CD14-positive monocyte (primary cell): Measurements from ENCODE around the gene SLC40A1. TPM values are rescaled to one million over a fixed set of nuclear protein-coding genes. Genes with fewer than 3 reads are reported as not detected.

ENCODE experiments used
- DNase-seq, 3 donors: peaks; one replicate each; pipeline ENCODE4 v3.0.0-alpha.2; 2011 to 2022
- H2AFZ ChIP-seq: 2 replicates; pipeline ENCODE4 v1.6.0; 2012; ENCODE audit warnings: mild to moderate bottlenecking, low read depth, low read length, inconsistent platforms; ENCODE audit not compliant: insufficient read depth, poor library complexity, severe bottlenecking
- H3K27ac ChIP-seq, 2 donors: 1 replicate in 1 of 2; 2 replicates in 1 of 2; pipeline ENCODE4 v1.5.1; 2012 to 2013; ENCODE audit warnings: low read length in 2 of 2, control low read depth in 1 of 2, inconsistent platforms in 1 of 2, low read depth in 1 of 2, mild to moderate bottlenecking in 1 of 2
- H3K27me3 ChIP-seq, 2 donors: one replicate each; pipeline versions ENCODE4 v1.6.0 to v1.6.1; 2011 to 2013; ENCODE audit warnings: low read length in 2 of 2; ENCODE audit not compliant: control insufficient read depth in 2 of 2, insufficient read depth in 2 of 2
- H3K36me3 ChIP-seq, 2 donors: replicated peaks in 1 of 2; 1 replicate in 1 of 2; 2 replicates in 1 of 2; pipeline versions ENCODE4 v1.5.1 to v1.6.1; 2012 to 2013; ENCODE audit warnings: low read length in 2 of 2, control low read depth in 1 of 2, inconsistent platforms in 1 of 2, mild to moderate bottlenecking in 1 of 2; ENCODE audit not compliant: insufficient read depth in 2 of 2, control insufficient read depth in 1 of 2
- H3K4me1 ChIP-seq, 2 donors: 1 replicate in 1 of 2; 2 replicates in 1 of 2; pipeline versions ENCODE4 v1.5.1 to v1.6.1; 2012 to 2013; ENCODE audit warnings: low read length in 2 of 2, control low read depth in 1 of 2, inconsistent platforms in 1 of 2, mild to moderate bottlenecking in 1 of 2, moderate library complexity in 1 of 2; ENCODE audit not compliant: insufficient read depth in 2 of 2, control insufficient read depth in 1 of 2
- H3K4me2 ChIP-seq: replicated peaks from 2 replicates; pipeline ENCODE3; 2012; ENCODE audit warnings: low read length, moderate library complexity, mild to moderate bottlenecking; ENCODE audit not compliant: poor library complexity, severe bottlenecking; ENCODE audit errors: extremely low read depth
- H3K4me3 ChIP-seq, 3 experiments: fragments of 200-600 bp in 1 of 3; sonication (generic) in 1 of 3; replicated peaks in 1 of 3; 1 replicate in 2 of 3; 2 replicates in 1 of 3; pipeline ENCODE4 v1.5.1; 2011 to 2013; ENCODE audit warnings: low read length in 3 of 3, mild to moderate bottlenecking in 3 of 3, control low read depth in 2 of 3, low read depth in 2 of 3, inconsistent platforms in 1 of 3, moderate library complexity in 1 of 3
- H3K79me2 ChIP-seq: 2 replicates; pipeline ENCODE4 v1.6.0; 2012; ENCODE audit warnings: mild to moderate bottlenecking, control low read depth, inconsistent platforms, low read length, moderate library complexity; ENCODE audit not compliant: insufficient read depth
- H3K9ac ChIP-seq: 2 replicates; pipeline ENCODE4 v1.6.0; 2017; ENCODE audit warnings: low read length, mild to moderate bottlenecking; ENCODE audit not compliant: insufficient read depth, poor library complexity, severe bottlenecking
- H3K9me3 ChIP-seq, 2 donors: replicated peaks in 1 of 2; 1 replicate in 1 of 2; 2 replicates in 1 of 2; pipeline versions ENCODE4 v1.5.1 to v1.6.1; 2012 to 2013; ENCODE audit warnings: low read length in 2 of 2, control low read depth in 1 of 2; ENCODE audit not compliant: control insufficient read depth in 1 of 2, insufficient read depth in 1 of 2
- H4K20me1 ChIP-seq: 2 replicates; pipeline ENCODE4 v1.6.0; 2012; ENCODE audit warnings: mild to moderate bottlenecking, low read length, control low read depth, moderate library complexity; ENCODE audit not compliant: insufficient read depth
- H3K27ac Mint-ChIP-seq, 7 donors: one replicate each; pipeline ENCODE4 v1.8.0; 2020; ENCODE audit warnings: mild to moderate bottlenecking in 7 of 7, mixed read lengths in 7 of 7, moderate library complexity in 6 of 7, inconsistent platforms in 2 of 7
- H3K27me3 Mint-ChIP-seq, 3 donors: one replicate each; pipeline ENCODE4 v1.8.0; 2021 to 2022; ENCODE audit warnings: low read depth in 3 of 3, mild to moderate bottlenecking in 3 of 3, mixed read lengths in 3 of 3, moderate library complexity in 3 of 3, inconsistent platforms in 1 of 3
- H3K36me3 Mint-ChIP-seq, 2 donors: one replicate each; pipeline ENCODE4 v1.8.0; 2020; ENCODE audit warnings: mixed read lengths in 2 of 2, inconsistent platforms in 1 of 2, mild to moderate bottlenecking in 1 of 2
- H3K4me1 Mint-ChIP-seq: one replicate; pipeline ENCODE4 v1.8.0; 2020; ENCODE audit warnings: mild to moderate bottlenecking, mixed read lengths
- H3K4me3 Mint-ChIP-seq, 2 donors: one replicate each; pipeline ENCODE4 v1.8.0; 2020; ENCODE audit warnings: mild to moderate bottlenecking in 2 of 2, mixed read lengths in 2 of 2, moderate library complexity in 1 of 2
- H3K9me3 Mint-ChIP-seq, 7 donors: one replicate each; pipeline ENCODE4 v1.8.0; 2020 to 2022; ENCODE audit warnings: mixed read lengths in 7 of 7, mild to moderate bottlenecking in 6 of 7, moderate library complexity in 6 of 7, inconsistent platforms in 2 of 7
- CTCF ChIP-seq: fragments of 200-600 bp; IDR thresholded peaks from one replicate; pipeline ENCODE4 v1.8.0; 2022; ENCODE audit warnings: antibody characterized with exemption, mild to moderate bottlenecking
- WGBS: methylation state at CpG from one replicate; pipeline ENCODE4 v1.1.5; 2013; ENCODE audit warnings: missing lambda C conversion rate; ENCODE audit not compliant: insufficient coverage; 5-methylcytosine and 5-hydroxymethylcytosine counted together
- intact Hi-C, 2 donors: fragments of 100-400 bp; cut with micrococcal nuclease; formaldehyde crosslinking; loops; one replicate each; pipeline versions ENCODE4 v1.15.0 to v1.15.1; 2023
- polyA plus RNA-seq, 3 donors: library from polyadenylated mRNA; depleted of rRNA in 1 of 3; unstranded in 2 of 3; stranded (reverse) in 1 of 3; fragments of 300-500 nt in 2 of 3; fragments of >200 nt in 1 of 3; fragmentation: Illumina TruSeq in 2 of 3; gene quantifications; 1 replicate in 2 of 3; 2 replicates in 1 of 3; pipeline ENCODE4 v1.2.3, GENCODE V29; 2012 to 2021

Gene SLC40A1
- polyA plus RNA-seq, 3 donors = 7.9 to 91.6 (median 90.4) TPM

DNA sequence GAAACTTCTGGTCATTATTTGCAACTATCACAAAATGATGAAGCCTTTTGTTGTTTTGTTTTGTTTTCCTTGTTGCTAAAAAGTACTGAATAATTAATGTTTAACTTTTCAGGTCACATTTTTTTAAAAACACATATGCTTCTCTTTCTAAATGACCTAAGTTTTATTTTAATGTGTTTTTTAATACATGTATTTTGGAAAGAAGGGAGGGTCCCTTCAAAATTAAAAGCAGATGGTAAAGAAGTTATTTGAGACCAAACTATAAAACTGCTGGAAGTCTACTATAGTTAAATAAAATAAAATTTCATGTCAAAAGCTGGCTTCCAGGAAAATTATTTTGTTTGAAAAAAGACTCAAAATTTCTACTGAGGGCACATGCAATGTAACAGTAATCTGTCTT, 41.2 kb upstream of the SLC40A1 start:
- no peak for DNase-seq
- no peak overlapping the region for H3K27ac Mint-ChIP-seq
- H3K27me3 Mint-ChIP-seq = peaks cover 0 to 2% (median 0%) of the 10 kb centered on the region in 3 donors
- intact Hi-C loops = no loop called here
- Histone ChIP-seq H3K27me3 (no peaks in the 10 kb centered on the region), H3K4me1 (no peaks in the 10 kb centered on the region), H2AFZ (no peak overlapping the region), H3K4me2 (no peak overlapping the region), H4K20me1 (no peaks in the 10 kb centered on the region), H3K27ac (no peak overlapping the region), H3K79me2 (no peaks in the 10 kb centered on the region), H3K4me3 (no peak overlapping the region), H3K9me3 (no peaks in the 10 kb centered on the region), H3K36me3 (no peaks in the 10 kb centered on the region), H3K9ac (no peak overlapping the region)
- H3K4me3 Mint-ChIP-seq = no peak overlapping the region
- no peak for TF ChIP-seq CTCF
- no peaks in the 10 kb centered on the region for H3K9me3 Mint-ChIP-seq
- H3K4me1 Mint-ChIP-seq = peaks cover 2% of the 10 kb centered on the region
- no peaks in the 10 kb centered on the region for H3K36me3 Mint-ChIP-seq

DNA sequence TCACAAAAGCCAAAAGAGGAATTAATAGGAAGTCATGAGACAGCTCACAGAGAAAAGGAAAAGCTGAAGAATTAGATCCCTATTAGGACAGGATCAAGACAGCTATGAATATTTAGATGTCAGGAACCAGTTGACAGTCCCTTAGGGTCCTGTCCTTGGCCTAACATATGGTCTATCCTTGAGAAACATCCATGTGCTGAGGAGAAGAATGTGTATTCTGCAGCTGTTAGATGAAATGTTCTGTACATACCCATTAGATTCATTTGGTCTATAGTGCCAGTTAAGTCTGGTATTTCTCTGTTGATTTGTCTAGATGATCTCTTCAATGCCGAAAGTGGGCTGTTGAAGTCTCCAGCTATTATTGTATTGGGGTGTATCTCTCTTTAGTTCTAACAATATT, 37.6 kb upstream of the SLC40A1 start:
- intact Hi-C loops = no loop called here
- Mint-ChIP-seq H3K9me3 (no peaks in the 10 kb centered on the region), H3K27me3 (peaks cover 0 to 2% (median 0%) of the 10 kb centered on the region in 3 donors), H3K4me3 (no peak overlapping the region), H3K36me3 (no peaks in the 10 kb centered on the region), H3K4me1 (peaks cover 4% of the 10 kb centered on the region), H3K27ac (no peak overlapping the region)
- H3K9ac ChIP-seq = no peak overlapping the region
- no peak overlapping the region for H3K27ac ChIP-seq
- no peak overlapping the region for H3K4me3 ChIP-seq
- H4K20me1 ChIP-seq = no peaks in the 10 kb centered on the region
- no CpG with 5 or more reads among the region's 1 CpG for WGBS
- H3K4me1 ChIP-seq = peaks cover under 1 to 4% of the 10 kb centered on the region in 2 donors
- H3K79me2 ChIP-seq = no peaks in the 10 kb centered on the region
- H3K27me3 ChIP-seq = no peaks in the 10 kb centered on the region
- no peak overlapping the region for H2AFZ ChIP-seq
- no peaks in the 10 kb centered on the region for H3K9me3 ChIP-seq
- H3K4me2 ChIP-seq = no peak overlapping the region
- no peak for DNase-seq
- TF ChIP-seq CTCF = no peak
- H3K36me3 ChIP-seq = no peaks in the 10 kb centered on the region
